HEK293 (cell line): ENCODE data around the gene IL2RG.

Experiments used
- CTCF ChIA-PET: fragments of 350-600 bp; formaldehyde crosslinking; extraction: SDS; loops from one replicate; lab custom pipeline; 2021; ENCODE audit warnings: antibody characterized with exemption; lab: Yijun Ruan, JAX
- POLR2A ChIA-PET: fragments of 300-600 bp; formaldehyde crosslinking; extraction: SDS; loops from one replicate; lab custom pipeline; 2020; ENCODE audit warnings: antibody characterized with exemption, inconsistent platforms; lab: Yijun Ruan, JAX
- H3K27ac ChIP-seq: fragments of 200-500 bp; sonication (Bioruptor generic); 2 replicates; pipeline ENCODE4 v1.5.1; 2014; ENCODE audit warnings: low read depth, low read length, control low read depth, inconsistent platforms; ENCODE audit errors: extremely low read depth
- H3K36me3 ChIP-seq, 2 experiments: fragments of 200-500 bp in 1 of 2; sonication (Bioruptor generic) in 1 of 2; 1 replicate in 1 of 2; 2 replicates in 1 of 2; pipeline ENCODE4 v1.5.1; 2014 to 2017; ENCODE audit warnings: inconsistent platforms in 2 of 2, low read length in 2 of 2; ENCODE audit not compliant: control insufficient read depth in 2 of 2, insufficient read depth in 1 of 2
- H3K4me1 ChIP-seq: fragments of 200-500 bp; sonication (Bioruptor generic); 2 replicates; pipeline ENCODE4 v1.5.1; 2014; ENCODE audit warnings: mild to moderate bottlenecking, low read length, inconsistent platforms; ENCODE audit not compliant: control insufficient read depth, insufficient read depth
- H3K4me3 ChIP-seq: 2 replicates; pipeline ENCODE4 v1.5.1; 2011; ENCODE audit warnings: low read depth, mild to moderate bottlenecking, control low read depth, low read length, moderate library complexity
- H3K9me3 ChIP-seq: fragments of 200-500 bp; sonication (Bioruptor generic); 2 replicates; pipeline ENCODE4 v1.5.1; 2014; ENCODE audit warnings: low read depth, low read length, inconsistent platforms; ENCODE audit not compliant: control insufficient read depth, insufficient read depth
- FEZF1 ChIP-seq: fragments of 450-650 bp; formaldehyde crosslinking; IDR thresholded peaks from 2 replicates; pipeline ENCODE4 v1.5.1; 2016; ENCODE audit warnings: missing biosample characterization, missing genetic modification characterization
- GFI1B ChIP-seq: fragments of 450-650 bp; formaldehyde crosslinking; IDR thresholded peaks from 2 replicates; pipeline ENCODE4 v1.5.1; 2016; ENCODE audit warnings: missing biosample characterization, missing genetic modification characterization
- GLIS1 ChIP-seq: fragments of 450-650 bp; formaldehyde crosslinking; IDR thresholded peaks from 2 replicates; pipeline ENCODE4 v1.5.1; 2016; ENCODE audit warnings: missing biosample characterization, missing genetic modification characterization
- HOXA7 ChIP-seq: sonication (generic); formaldehyde crosslinking; IDR thresholded peaks from 2 replicates; pipeline ENCODE4 v1.8.1; 2022; ENCODE audit warnings: missing genetic modification reagents, borderline replicate concordance
- HOXC10 ChIP-seq: sonication (generic); formaldehyde crosslinking; IDR thresholded peaks from 2 replicates; pipeline ENCODE4 v1.8.1; 2023; ENCODE audit warnings: mild to moderate bottlenecking, missing genetic modification reagents
- KLF8 ChIP-seq: fragments of 450-650 bp; formaldehyde crosslinking; IDR thresholded peaks from 2 replicates; pipeline ENCODE4 v1.5.1; 2016; ENCODE audit warnings: missing biosample characterization, missing genetic modification characterization
- OSR2 ChIP-seq: fragments of 450-650 bp; formaldehyde crosslinking; IDR thresholded peaks from 2 replicates; pipeline ENCODE4 v1.5.1; 2016; ENCODE audit warnings: missing biosample characterization, missing genetic modification characterization
- PRDM1 ChIP-seq: fragments of 450-650 bp; formaldehyde crosslinking; IDR thresholded peaks from 2 replicates; pipeline ENCODE4; 2016; ENCODE audit warnings: missing biosample characterization, missing genetic modification characterization
- SCRT1 ChIP-seq: fragments of 450-650 bp; formaldehyde crosslinking; IDR thresholded peaks from 2 replicates; pipeline ENCODE4 v1.5.1; 2016; ENCODE audit warnings: missing biosample characterization, missing genetic modification characterization, borderline replicate concordance
- SP3 ChIP-seq: fragments of 450-650 bp; formaldehyde crosslinking; IDR thresholded peaks from 2 replicates; pipeline ENCODE4 v1.5.1; 2016; ENCODE audit warnings: missing biosample characterization, missing genetic modification characterization
- TRIM28 ChIP-seq: IDR thresholded peaks from 2 replicates; pipeline ENCODE4 v1.6.1; 2011; ENCODE audit warnings: low read length, control low read depth, borderline replicate concordance
- ZBTB17 ChIP-seq: fragments of 450-650 bp; formaldehyde crosslinking; IDR thresholded peaks from 2 replicates; pipeline ENCODE4 v1.5.1; 2016; ENCODE audit warnings: missing biosample characterization, missing genetic modification characterization
- ZNF239 ChIP-seq: fragments of 450-650 bp; formaldehyde crosslinking; IDR thresholded peaks from 2 replicates; pipeline ENCODE4 v1.5.1; 2016; ENCODE audit warnings: missing biosample characterization, missing genetic modification characterization
- ZNF350 ChIP-seq: fragments of 450-650 bp; formaldehyde crosslinking; IDR thresholded peaks from 2 replicates; pipeline ENCODE4 v1.5.0; 2017; ENCODE audit warnings: missing biosample characterization, mild to moderate bottlenecking, missing genetic modification characterization
- ZNF433 ChIP-seq: fragments of 450-650 bp; formaldehyde crosslinking; IDR thresholded peaks from 2 replicates; pipeline ENCODE4 v1.5.1; 2016; ENCODE audit warnings: missing biosample characterization, missing genetic modification characterization, low read depth
- ZNF621 ChIP-seq: fragments of 450-650 bp; formaldehyde crosslinking; IDR thresholded peaks from 2 replicates; pipeline ENCODE4 v1.5.1; 2017; ENCODE audit warnings: missing biosample characterization, missing genetic modification characterization
- ZNF677 ChIP-seq: fragments of 450-650 bp; IDR thresholded peaks from 2 replicates; pipeline ENCODE4 v1.5.0; 2018; ENCODE audit warnings: missing biosample characterization, mild to moderate bottlenecking, missing genetic modification characterization, moderate library complexity
- TF ChIP-seq, protein P1 (sequence below): IDR thresholded peaks from 2 replicates; pipeline ENCODE4 v1.6.1; 2011; ENCODE audit warnings: mild to moderate bottlenecking, low read depth, low read length, borderline replicate concordance
- TF ChIP-seq, protein P2 (sequence below): fragments of 450-650 bp; formaldehyde crosslinking; IDR thresholded peaks from 2 replicates; pipeline ENCODE4 v1.5.1; 2017; ENCODE audit warnings: missing biosample characterization, missing genetic modification characterization
- TF ChIP-seq, protein P3 (sequence below): fragments of 450-650 bp; formaldehyde crosslinking; IDR thresholded peaks from 2 replicates; pipeline ENCODE4 v1.5.1; 2017; ENCODE audit warnings: missing biosample characterization, missing genetic modification characterization

The IL2RG gene

DNA sequence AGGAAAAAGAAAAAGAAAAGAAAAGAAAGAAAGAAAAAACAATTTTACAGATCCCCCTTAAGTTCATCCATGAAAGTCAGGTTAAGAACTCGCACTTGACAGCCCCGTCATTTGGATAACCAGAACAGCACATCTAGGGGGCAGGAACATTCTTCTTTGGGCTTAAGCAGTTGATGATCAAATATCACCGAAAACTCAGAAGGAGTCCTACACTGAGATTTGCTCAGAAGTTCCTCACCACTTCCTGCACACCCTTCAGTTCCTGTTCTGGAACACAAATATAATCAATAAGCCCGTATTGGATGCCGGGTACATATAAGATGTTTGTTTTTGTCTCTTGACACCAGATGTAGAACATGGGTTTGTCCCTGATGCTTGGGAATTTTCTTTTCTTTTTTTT, 48.0 kb upstream of the IL2RG start:
- CTCF ChIA-PET = interaction anchor here (0.7 kb wide), 1 partner anchor 64 kb away, joined by 3 read pairs; no protein-coding TSS in a partner anchor
- TF ChIP-seq ZNF433 (tag by site-specific recombination) = no peak
- TF ChIP-seq OSR2 (tag by site-specific recombination) = no peak
- no peak for TF ChIP-seq ZBTB17 (tag by site-specific recombination)
- TF ChIP-seq ZNF621 = no peak
- TF ChIP-seq KLF8 = no peak
- TF ChIP-seq, protein P1, sequence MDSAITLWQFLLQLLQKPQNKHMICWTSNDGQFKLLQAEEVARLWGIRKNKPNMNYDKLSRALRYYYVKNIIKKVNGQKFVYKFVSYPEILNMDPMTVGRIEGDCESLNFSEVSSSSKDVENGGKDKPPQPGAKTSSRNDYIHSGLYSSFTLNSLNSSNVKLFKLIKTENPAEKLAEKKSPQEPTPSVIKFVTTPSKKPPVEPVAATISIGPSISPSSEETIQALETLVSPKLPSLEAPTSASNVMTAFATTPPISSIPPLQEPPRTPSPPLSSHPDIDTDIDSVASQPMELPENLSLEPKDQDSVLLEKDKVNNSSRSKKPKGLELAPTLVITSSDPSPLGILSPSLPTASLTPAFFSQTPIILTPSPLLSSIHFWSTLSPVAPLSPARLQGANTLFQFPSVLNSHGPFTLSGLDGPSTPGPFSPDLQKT = no peak
- TF ChIP-seq, protein P2, sequence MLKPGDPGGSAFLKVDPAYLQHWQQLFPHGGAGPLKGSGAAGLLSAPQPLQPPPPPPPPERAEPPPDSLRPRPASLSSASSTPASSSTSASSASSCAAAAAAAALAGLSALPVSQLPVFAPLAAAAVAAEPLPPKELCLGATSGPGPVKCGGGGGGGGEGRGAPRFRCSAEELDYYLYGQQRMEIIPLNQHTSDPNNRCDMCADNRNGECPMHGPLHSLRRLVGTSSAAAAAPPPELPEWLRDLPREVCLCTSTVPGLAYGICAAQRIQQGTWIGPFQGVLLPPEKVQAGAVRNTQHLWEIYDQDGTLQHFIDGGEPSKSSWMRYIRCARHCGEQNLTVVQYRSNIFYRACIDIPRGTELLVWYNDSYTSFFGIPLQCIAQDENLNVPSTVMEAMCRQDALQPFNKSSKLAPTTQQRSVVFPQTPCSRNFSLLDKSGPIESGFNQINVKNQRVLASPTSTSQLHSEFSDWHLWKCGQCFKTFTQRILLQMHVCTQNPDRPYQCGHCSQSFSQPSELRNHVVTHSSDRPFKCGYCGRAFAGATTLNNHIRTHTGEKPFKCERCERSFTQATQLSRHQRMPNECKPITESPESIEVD (tag by site-specific recombination) = no peak
- no peak for TF ChIP-seq HOXC10 (CRISPR knock-in tag)
- TF ChIP-seq GFI1B = no peak
- no peak for TF ChIP-seq SCRT1
- TF ChIP-seq HOXA7 (CRISPR knock-in tag) = no peak
- TF ChIP-seq ZNF350 (tag by site-specific recombination) = no peak
- TF ChIP-seq SP3 (tag by site-specific recombination) = no peak
- TF ChIP-seq ZNF677 (tag by site-specific recombination) = no peak
- no peak overlapping the region for H3K27ac ChIP-seq
- no peaks in the 10 kb centered on the region for H3K36me3 ChIP-seq
- H3K4me1 ChIP-seq = no peaks in the 10 kb centered on the region
- H3K9me3 ChIP-seq = no peaks in the 10 kb centered on the region
- no peak overlapping the region for H3K4me3 ChIP-seq
- POLR2A ChIA-PET = interaction anchor here (0.6 kb wide), 1 partner anchor 1022 kb away, joined by 3 read pairs; no protein-coding TSS in a partner anchor

DNA sequence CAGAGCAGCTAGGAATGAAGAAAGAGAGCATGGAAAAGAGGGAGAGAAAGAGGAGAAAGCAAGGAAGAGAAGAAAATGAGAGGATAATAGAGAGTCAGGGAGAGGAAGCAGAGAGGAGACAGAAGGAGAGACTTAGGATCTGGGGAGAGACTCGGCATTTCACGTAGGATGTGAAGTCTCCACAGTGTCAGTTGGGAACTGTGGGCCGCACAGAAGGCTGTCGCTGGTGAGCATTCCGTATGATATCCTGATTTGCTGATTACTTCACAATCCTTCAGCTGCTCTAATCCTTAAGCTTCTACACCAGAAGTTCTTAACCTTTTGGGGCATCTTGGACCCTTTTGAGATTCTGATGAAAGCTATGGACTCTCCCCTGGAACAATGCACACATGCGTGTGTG, 47.2 kb upstream of the IL2RG start:
- no peak for TF ChIP-seq TRIM28
- TF ChIP-seq PRDM1 (tag by site-specific recombination) = peak; percentile 63; the same call in 1 of the 2 replicates
- no peak for TF ChIP-seq FEZF1
- TF ChIP-seq ZNF239 (tag by site-specific recombination) = no peak
- TF ChIP-seq GLIS1 (tag by site-specific recombination) = no peak
- TF ChIP-seq, all 188 proteins: peak for 1
- ChIA-PET POLR2A (no interaction called here), CTCF (no interaction called here)
- Histone ChIP-seq H3K27ac (no peak overlapping the region), H3K4me3 (no peak overlapping the region), H3K36me3 (no peaks in the 10 kb centered on the region), H3K9me3 (no peaks in the 10 kb centered on the region), H3K4me1 (no peaks in the 10 kb centered on the region)

DNA sequence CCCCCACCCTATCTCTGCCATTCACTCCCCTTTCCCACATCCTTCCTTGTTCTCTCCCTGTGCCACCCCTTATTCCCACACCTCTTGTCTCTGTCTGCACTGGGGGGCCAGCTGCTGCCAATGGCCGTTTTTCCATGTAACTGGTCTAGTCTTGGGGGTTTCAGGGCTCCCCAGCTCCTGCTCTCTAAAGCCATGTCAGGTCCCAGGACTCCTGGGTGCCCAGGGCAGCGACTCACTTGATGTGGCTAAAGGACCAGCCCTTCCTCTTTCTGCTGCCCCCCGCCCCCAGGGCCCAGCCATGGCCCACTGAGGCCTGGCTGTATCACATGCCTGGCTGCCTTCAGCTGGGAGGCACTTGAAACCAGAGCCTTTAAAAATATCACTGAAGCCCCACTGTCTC, 43.3 kb upstream of the IL2RG start:
- CTCF ChIA-PET = interaction anchor here (0.6 kb wide), 1 partner anchor 430 kb away, joined by 4 read pairs; no protein-coding TSS in a partner anchor
- Histone ChIP-seq H3K4me1 (no peaks in the 10 kb centered on the region), H3K36me3 (no peaks in the 10 kb centered on the region), H3K9me3 (no peaks in the 10 kb centered on the region), H3K4me3 (no peak overlapping the region), H3K27ac (no peak overlapping the region)
- POLR2A ChIA-PET = no interaction called here
- TF ChIP-seq, protein P3, sequence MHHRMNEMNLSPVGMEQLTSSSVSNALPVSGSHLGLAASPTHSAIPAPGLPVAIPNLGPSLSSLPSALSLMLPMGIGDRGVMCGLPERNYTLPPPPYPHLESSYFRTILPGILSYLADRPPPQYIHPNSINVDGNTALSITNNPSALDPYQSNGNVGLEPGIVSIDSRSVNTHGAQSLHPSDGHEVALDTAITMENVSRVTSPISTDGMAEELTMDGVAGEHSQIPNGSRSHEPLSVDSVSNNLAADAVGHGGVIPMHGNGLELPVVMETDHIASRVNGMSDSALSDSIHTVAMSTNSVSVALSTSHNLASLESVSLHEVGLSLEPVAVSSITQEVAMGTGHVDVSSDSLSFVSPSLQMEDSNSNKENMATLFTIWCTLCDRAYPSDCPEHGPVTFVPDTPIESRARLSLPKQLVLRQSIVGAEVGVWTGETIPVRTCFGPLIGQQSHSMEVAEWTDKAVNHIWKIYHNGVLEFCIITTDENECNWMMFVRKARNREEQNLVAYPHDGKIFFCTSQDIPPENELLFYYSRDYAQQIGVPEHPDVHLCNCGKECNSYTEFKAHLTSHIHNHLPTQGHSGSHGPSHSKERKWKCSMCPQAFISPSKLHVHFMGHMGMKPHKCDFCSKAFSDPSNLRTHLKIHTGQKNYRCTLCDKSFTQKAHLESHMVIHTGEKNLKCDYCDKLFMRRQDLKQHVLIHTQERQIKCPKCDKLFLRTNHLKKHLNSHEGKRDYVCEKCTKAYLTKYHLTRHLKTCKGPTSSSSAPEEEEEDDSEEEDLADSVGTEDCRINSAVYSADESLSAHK = peak; percentile 81
- TF ChIP-seq KLF8 = no peak
